Measurements from ENCODE around the gene MAB21L1. TPM values are rescaled to one million over a fixed set of nuclear protein-coding genes. Genes with fewer than 3 reads are reported as not detected.

Gene MAB21L1
- total and polyA plus RNA-seq, 2 donors (not counting 1 experiment from before 2014, with no cell fraction given), result not detected

- peaks cover 27% of the 10 kb centered on the region for H3K4me1 Mint-ChIP-seq
- CTCF ChIA-PET, result no interaction called here
- intact Hi-C loops (cut with micrococcal nuclease), result no loop called here
- peaks cover 2% of the 10 kb centered on the region for H3K9me3 Mint-ChIP-seq (ENCODE audit: insufficient read depth)
- Histone ChIP-seq H3K4me2 (replicated peaks; ENCODE audit: low read depth, low read length, poor library complexity, severe bottlenecking) (no peak overlapping the region), H3K9ac (ENCODE audit: low read length) (no peak overlapping the region), H3K36me3 (replicated peaks in 1 of 2; ENCODE audit: control extremely low read depth in 1 of 2, control insufficient read depth in 1 of 2, extremely low read depth in 1 of 2, insufficient read depth in 2 of 2, low read length in 1 of 2) (no peaks in the 10 kb centered on the region), H4K20me1 (ENCODE audit: control insufficient read depth, insufficient read depth, low read length, poor library complexity, severe bottlenecking) (no peaks in the 10 kb centered on the region), H3K79me2 (ENCODE audit: control insufficient read depth, insufficient read depth, low read length) (no peaks in the 10 kb centered on the region), H2AFZ (ENCODE audit: insufficient read depth, low read depth, low read length, poor library complexity, severe bottlenecking) (no peak overlapping the region), H3K9me3 (ENCODE audit: control extremely low read depth in 1 of 3, control insufficient read depth in 2 of 3, insufficient read depth in 1 of 3, low read length in 2 of 3) (peaks cover 0 to 27% (median 0%) of the 10 kb centered on the region in 3 donors), H3K27me3 (replicated peaks in 1 of 4; ENCODE audit: control extremely low read depth in 1 of 4, control insufficient read depth in 3 of 4, insufficient read depth in 4 of 4, low read length in 3 of 4) (peaks cover 3 to 64% (median 57%) of the 10 kb centered on the region in 4 experiments), H3K4me1 (ENCODE audit: control insufficient read depth in 2 of 2, insufficient read depth in 2 of 2, low read length in 2 of 2) (peaks cover 30 to 45% of the 10 kb centered on the region in 2 donors), H3K27ac (ENCODE audit: low read length in 2 of 2) (no peak overlapping the region), H3K4me3 (ENCODE audit: control extremely low read depth in 1 of 5, extremely low read depth in 1 of 5, insufficient read depth in 1 of 5, low read depth in 2 of 5, low read length in 4 of 5) (no peak overlapping the region)
- no CpG with 5 or more reads among the region's 5 CpGs for WGBS (ENCODE audit: insufficient coverage)
- peak; percentile 4 for DNase-seq
- peaks cover 59% of the 10 kb centered on the region for H3K27me3 Mint-ChIP-seq
- H3K4me3 Mint-ChIP-seq, result peak overlapping the region; percentile 2
- TF ChIP-seq EZH2 (IDR thresholded peaks at IDR 0.05; ENCODE audit: borderline replicate concordance, insufficient read depth, low read depth, low read length, poor library complexity, severe bottlenecking), result no peak
- no peak for TF ChIP-seq CTCF (IDR thresholded peaks at IDR 0.05)
- POLR2A ChIA-PET, result no interaction called here
- H3K27ac Mint-ChIP-seq, result no peak overlapping the region
- no peak for ATAC-seq (ENCODE audit: low read depth)
These were observed 977 bp upstream of the MAB21L1 start for GRCh38 chr13:35477386-35477946.

GRCh38 chr13:35475212-35475959, 1.1 kb downstream of the MAB21L1 start:
- ChIA-PET POLR2A (no interaction called here), CTCF (no interaction called here)
- Histone ChIP-seq H3K36me3 (replicated peaks in 1 of 2; ENCODE audit: control extremely low read depth in 1 of 2, control insufficient read depth in 1 of 2, extremely low read depth in 1 of 2, insufficient read depth in 2 of 2, low read length in 1 of 2) (no peaks in the 10 kb centered on the region), H3K9me3 (ENCODE audit: control extremely low read depth in 1 of 3, control insufficient read depth in 2 of 3, insufficient read depth in 1 of 3, low read length in 2 of 3) (peaks cover 0 to 47% (median 10%) of the 10 kb centered on the region in 3 donors), H2AFZ (ENCODE audit: insufficient read depth, low read depth, low read length, poor library complexity, severe bottlenecking) (no peak overlapping the region), H3K27me3 (replicated peaks in 1 of 4; ENCODE audit: control extremely low read depth in 1 of 4, control insufficient read depth in 3 of 4, insufficient read depth in 4 of 4, low read length in 3 of 4) (peaks cover 3 to 81% (median 74%) of the 10 kb centered on the region in 4 experiments), H3K27ac (ENCODE audit: low read length in 2 of 2) (no peak overlapping the region), H3K79me2 (ENCODE audit: control insufficient read depth, insufficient read depth, low read length) (no peaks in the 10 kb centered on the region), H3K4me3 (ENCODE audit: control extremely low read depth in 1 of 5, extremely low read depth in 1 of 5, insufficient read depth in 1 of 5, low read depth in 2 of 5, low read length in 4 of 5) (peak overlapping the region; percentile 18 to 58 (median 50)), H3K9ac (ENCODE audit: low read length) (peak overlapping the region; percentile 55), H3K4me1 (ENCODE audit: control insufficient read depth in 2 of 2, insufficient read depth in 2 of 2, low read length in 2 of 2) (peaks cover 36 to 56% of the 10 kb centered on the region in 2 donors), H3K4me2 (replicated peaks; ENCODE audit: low read depth, low read length, poor library complexity, severe bottlenecking) (peak overlapping the region; percentile 74), H4K20me1 (ENCODE audit: control insufficient read depth, insufficient read depth, low read length, poor library complexity, severe bottlenecking) (no peaks in the 10 kb centered on the region)
- H3K4me1 Mint-ChIP-seq, result peaks cover 29% of the 10 kb centered on the region
- intact Hi-C loops (cut with micrococcal nuclease), result no loop called here
- H3K9me3 Mint-ChIP-seq (ENCODE audit: insufficient read depth), result peaks cover 2% of the 10 kb centered on the region
- peak overlapping the region; percentile 20 for H3K27ac Mint-ChIP-seq
- no peak for TF ChIP-seq EZH2 (IDR thresholded peaks at IDR 0.05; ENCODE audit: borderline replicate concordance, insufficient read depth, low read depth, low read length, poor library complexity, severe bottlenecking)
- no peak for TF ChIP-seq CTCF (IDR thresholded peaks at IDR 0.05)
- peaks cover 80% of the 10 kb centered on the region for H3K27me3 Mint-ChIP-seq
- WGBS (ENCODE audit: insufficient coverage), result 18% methylated on average over 45 of the region's 47 CpGs
- no peak for ATAC-seq (ENCODE audit: low read depth)
- peak overlapping the region; percentile 83 for H3K4me3 Mint-ChIP-seq
- DNase-seq, result peak; percentile 40
